ENCODE results near the gene WDR5.

The WDR5 gene

GRCh38 chr9:134172198-134173126 lies 36.6 kb downstream of the WDR5 start:
- no peak for DNase-seq (ENCODE audit: low read depth in 2 of 3, low spot score in 2 of 3)

- DNase-seq (ENCODE audit: low read depth in 2 of 3, low spot score in 2 of 3): no peak
Observed at GRCh38 chr9:134173127-134174072, 37.5 kb downstream of the WDR5 start.

- no peak for DNase-seq (ENCODE audit: low read depth in 2 of 3, low spot score in 2 of 3)
Observed at GRCh38 chr9:134174073-134174449, 38.2 kb downstream of the WDR5 start.

GRCh38 chr9:134174526-134175290 lies 38.8 kb downstream of the WDR5 start:
- DNase-seq (ENCODE audit: low read depth in 2 of 3, low spot score in 2 of 3): no peak

- DNase-seq (ENCODE audit: low read depth in 2 of 3, low spot score in 2 of 3): no peak
Observed at GRCh38 chr9:134175291-134175807, 39.5 kb downstream of the WDR5 start.

- DNase-seq (ENCODE audit: low read depth in 2 of 3, low spot score in 2 of 3): no peak
Observed at GRCh38 chr9:134175808-134176598, 40.1 kb downstream of the WDR5 start.

- no peak for DNase-seq (ENCODE audit: low read depth in 2 of 3, low spot score in 2 of 3)
Observed at GRCh38 chr9:134176599-134176968, 40.7 kb downstream of the WDR5 start.

GRCh38 chr9:134177186-134177585 lies 41.3 kb downstream of the WDR5 start:
- no peak for DNase-seq (ENCODE audit: low read depth in 2 of 3, low spot score in 2 of 3)

- DNase-seq (ENCODE audit: low read depth in 2 of 3, low spot score in 2 of 3): no peak
Observed at GRCh38 chr9:134177624-134178393, 41.9 kb downstream of the WDR5 start.

- no peak for DNase-seq (ENCODE audit: low read depth in 2 of 3, low spot score in 2 of 3)
Observed at GRCh38 chr9:134178394-134178767, 42.5 kb downstream of the WDR5 start.

GRCh38 chr9:134178768-134179551 lies 43.1 kb downstream of the WDR5 start:
- no peak for DNase-seq (ENCODE audit: low read depth in 2 of 3, low spot score in 2 of 3)

- no peak for DNase-seq (ENCODE audit: low read depth in 2 of 3, low spot score in 2 of 3)
Observed at GRCh38 chr9:134179595-134179917, 43.7 kb downstream of the WDR5 start.

GRCh38 chr9:134179918-134180785 lies 44.3 kb downstream of the WDR5 start:
- DNase-seq (ENCODE audit: low read depth in 2 of 3, low spot score in 2 of 3): no peak

GRCh38 chr9:134180786-134181647 lies 45.1 kb downstream of the WDR5 start:
- no peak for DNase-seq (ENCODE audit: low read depth in 2 of 3, low spot score in 2 of 3)

GRCh38 chr9:134181648-134182034 lies 45.8 kb downstream of the WDR5 start:
- DNase-seq (ENCODE audit: low read depth in 2 of 3, low spot score in 2 of 3): no peak

- no peak for DNase-seq (ENCODE audit: low read depth in 2 of 3, low spot score in 2 of 3)
Observed at GRCh38 chr9:134182554-134183085, 46.7 kb downstream of the WDR5 start.

- DNase-seq (ENCODE audit: low read depth in 2 of 3, low spot score in 2 of 3): no peak
Observed at GRCh38 chr9:134185536-134186011, 49.7 kb downstream of the WDR5 start.
